HAP-1 (cell line): Measurements from ENCODE around the gene VDAC2.

ENCODE experiments used
- DNase-seq, 2 experiments: peaks; one replicate each; pipeline ENCODE4 v3.0.0-alpha.2; 2016 to 2020; ENCODE audit warnings: low spot score in 2 of 2
- H3K27me3 ChIP-seq: fragments of 250-450 bp; sonication (Bioruptor Pico); 2 replicates; pipeline ENCODE4 v1.5.1; 2020; ENCODE audit warnings: low read depth, mild to moderate bottlenecking, moderate library complexity
- H3K36me3 ChIP-seq: fragments of 250-450 bp; sonication (Bioruptor Pico); replicated peaks from 2 replicates; pipeline ENCODE4 v1.5.1; 2020; ENCODE audit warnings: mild to moderate bottlenecking
- H3K4me1 ChIP-seq: fragments of 250-450 bp; sonication (Bioruptor Pico); 2 replicates; pipeline ENCODE4 v1.5.1; 2020; ENCODE audit warnings: mild to moderate bottlenecking
- H3K4me3 ChIP-seq: fragments of 250-450 bp; sonication (Bioruptor Pico); 2 replicates; pipeline ENCODE4 v1.5.1; 2020; ENCODE audit warnings: mild to moderate bottlenecking, moderate library complexity
- H3K9me3 ChIP-seq: fragments of 250-450 bp; sonication (Bioruptor Pico); 2 replicates; pipeline ENCODE4 v1.5.1; 2020; ENCODE audit warnings: mild to moderate bottlenecking, moderate library complexity
- in situ Hi-C: fragments of 300-500 bp; cut with MboI; formaldehyde crosslinking; loops from 3 replicates; pipeline ENCODE4 v1.14.3; 2020; ENCODE audit warnings: low sequenced_read_pairs, inconsistent platforms, mixed read lengths

The VDAC2 gene

GRCh38 chr10:75228834-75229233 lies 18.2 kb downstream of the VDAC2 start:
- peaks cover 38% of the 10 kb centered on the region for H3K4me1 ChIP-seq
- DNase-seq: no peak
- H3K27me3 ChIP-seq: no peaks in the 10 kb centered on the region
- no peak overlapping the region for H3K4me3 ChIP-seq
- in situ Hi-C loops: no loop called here
- peaks cover 75% of the 10 kb centered on the region for H3K36me3 ChIP-seq
- H3K9me3 ChIP-seq: no peaks in the 10 kb centered on the region

- in situ Hi-C loops: loop anchor here (10.0 kb wide), 1 partner anchor 965 kb away; no protein-coding TSS in a partner anchor
Observed at GRCh38 chr10:75229971-75230370, 19.4 kb downstream of the VDAC2 start.

GRCh38 chr10:75230600-75231038 lies 20.0 kb downstream of the VDAC2 start:
- Histone ChIP-seq H3K36me3 (peaks cover 64% of the 10 kb centered on the region), H3K4me1 (peaks cover 24% of the 10 kb centered on the region)

More at GRCh38 chr10:75229971-75230370, 19.4 kb downstream of the VDAC2 start:
- Histone ChIP-seq H3K9me3 (no peaks in the 10 kb centered on the region), H3K4me3 (no peak overlapping the region), H3K4me1 (peaks cover 28% of the 10 kb centered on the region), H3K36me3 (peaks cover 67% of the 10 kb centered on the region), H3K27me3 (no peaks in the 10 kb centered on the region)
- no peak for DNase-seq

GRCh38 chr10:75231672-75232581 lies 21.3 kb downstream of the VDAC2 start:
- Histone ChIP-seq H3K9me3 (no peaks in the 10 kb centered on the region), H3K27me3 (no peaks in the 10 kb centered on the region), H3K4me1 (peaks cover 13% of the 10 kb centered on the region), H3K36me3 (peaks cover 53% of the 10 kb centered on the region), H3K4me3 (no peak overlapping the region)
- no peak for DNase-seq
- in situ Hi-C loops: loop anchor here (10.0 kb wide), 1 partner anchor 967 kb away; no protein-coding TSS in a partner anchor

More at GRCh38 chr10:75230600-75231038, 20.0 kb downstream of the VDAC2 start:
- Histone ChIP-seq H3K27me3 (no peaks in the 10 kb centered on the region), H3K9me3 (no peaks in the 10 kb centered on the region), H3K4me3 (no peak overlapping the region)
- in situ Hi-C loops: loop anchor here (10.0 kb wide), 1 partner anchor 966 kb away; no protein-coding TSS in a partner anchor
- DNase-seq: peak; percentile 77 to 93

GRCh38 chr10:75233444-75234016 lies 22.9 kb downstream of the VDAC2 start:
- Histone ChIP-seq H3K9me3 (no peaks in the 10 kb centered on the region), H3K4me1 (peaks cover 10% of the 10 kb centered on the region), H3K36me3 (peaks cover 47% of the 10 kb centered on the region), H3K27me3 (no peaks in the 10 kb centered on the region), H3K4me3 (peak overlapping the region; percentile 63)
- in situ Hi-C loops: loop anchor here (10.0 kb wide), 1 partner anchor 969 kb away; no protein-coding TSS in a partner anchor
- peak in 1 of 2 experiments; percentile 27 for DNase-seq

- H3K4me3 ChIP-seq: peak overlapping the region; percentile 63
- in situ Hi-C loops: loop anchor here (10.0 kb wide), 1 partner anchor 969 kb away; no protein-coding TSS in a partner anchor
- peaks cover 44% of the 10 kb centered on the region for H3K36me3 ChIP-seq
- peaks cover 10% of the 10 kb centered on the region for H3K4me1 ChIP-seq
- H3K27me3 ChIP-seq: no peaks in the 10 kb centered on the region
- DNase-seq: peak; percentile 88 to 99
- H3K9me3 ChIP-seq: no peaks in the 10 kb centered on the region
Observed at GRCh38 chr10:75234017-75234682, 23.6 kb downstream of the VDAC2 start.

GRCh38 chr10:75234683-75235374 lies 24.2 kb downstream of the VDAC2 start:
- H3K27me3 ChIP-seq: no peaks in the 10 kb centered on the region
- peak overlapping the region; percentile 63 for H3K4me3 ChIP-seq
- H3K36me3 ChIP-seq: peaks cover 37% of the 10 kb centered on the region
- H3K4me1 ChIP-seq: peaks cover 10% of the 10 kb centered on the region
- in situ Hi-C loops: loop anchor here (10.0 kb wide), 1 partner anchor 970 kb away; no protein-coding TSS in a partner anchor
- peak in 1 of 2 experiments; percentile 60 for DNase-seq
- no peaks in the 10 kb centered on the region for H3K9me3 ChIP-seq

GRCh38 chr10:75235375-75236177 lies 25.0 kb downstream of the VDAC2 start, which contains the start of gene COMTD1:
Gene COMTD1 (minus strand): TSS chr10:75235957. CDS start chr10:75235928, 29 bp downstream.
- Histone ChIP-seq H3K4me3 (peak within 1 kb of the TSS; percentile 63), H3K27me3 (no peaks in the 10 kb centered on the region), H3K36me3 (peaks cover 31% of the 10 kb centered on the region), H3K9me3 (no peaks in the 10 kb centered on the region), H3K4me1 (peaks cover 10% of the 10 kb centered on the region)
- in situ Hi-C loops: loop anchor here (10.0 kb wide), 1 partner anchor 971 kb away; no protein-coding TSS in a partner anchor
- peak; percentile 93 to 97 for DNase-seq

GRCh38 chr10:75236178-75236825 lies 25.7 kb downstream of the VDAC2 start:
- no peak for DNase-seq
- H3K9me3 ChIP-seq: no peaks in the 10 kb centered on the region
- in situ Hi-C loops: loop anchor here (10.0 kb wide), 1 partner anchor 972 kb away; no protein-coding TSS in a partner anchor
- no peaks in the 10 kb centered on the region for H3K27me3 ChIP-seq
- peaks cover 10% of the 10 kb centered on the region for H3K4me1 ChIP-seq
- H3K4me3 ChIP-seq: no peak overlapping the region
- peaks cover 24% of the 10 kb centered on the region for H3K36me3 ChIP-seq

- H3K4me1 ChIP-seq: peaks cover 5% of the 10 kb centered on the region
- peak in 1 of 2 experiments; percentile 36 for DNase-seq
- peaks cover 5% of the 10 kb centered on the region for H3K36me3 ChIP-seq
- H3K9me3 ChIP-seq: no peaks in the 10 kb centered on the region
- no peaks in the 10 kb centered on the region for H3K27me3 ChIP-seq
- H3K4me3 ChIP-seq: no peak overlapping the region
- in situ Hi-C loops: loop anchor here (10.0 kb wide), 1 partner anchor 974 kb away; no protein-coding TSS in a partner anchor
Observed at GRCh38 chr10:75238182-75239095, 27.8 kb downstream of the VDAC2 start.
